ENCODE data around the gene CLCF1. TPM values are rescaled to one million over a fixed set of nuclear protein-coding genes. Genes with fewer than 3 reads are reported as not detected.

CLCF1 gene
- total and polyA plus RNA-seq, 2 donors (not counting 3 experiments of a cell fraction or from before 2014, with no cell fraction given) = 5.8 to 6.5 TPM

GRCh38 chr11:67406969-67407687, 33.7 kb upstream of the CLCF1 start:
- DNase-seq (ENCODE audit: low read depth, low spot score) (no peak), FAIRE-seq (no peak)
- dilution Hi-C loops (cut with MboI; ENCODE audit: extremely low pct_ligation_motif_present, low sequenced_read_pairs) = no loop called here
- BruUV-seq (replicated peaks) = no TSS peak
- Histone ChIP-seq H3K27ac (ENCODE audit: insufficient read depth, low read depth, low read length) (no peak overlapping the region), H3K9me1 (replicated peaks; ENCODE audit: control insufficient read depth, extremely low read depth, insufficient read depth, low read length) (no peaks in the 10 kb centered on the region), H3K79me2 (ENCODE audit: control insufficient read depth, insufficient read depth, low read length) (no peaks in the 10 kb centered on the region), H3K9ac (replicated peaks; ENCODE audit: extremely low read depth, insufficient read depth, low read length) (no peak overlapping the region), H3K4me1 (ENCODE audit: control insufficient read depth, extremely low read depth, insufficient read depth, low read length) (peaks cover 2% of the 10 kb centered on the region), H2AFZ (ENCODE audit: low read depth, low read length) (no peak overlapping the region), H3K36me3 (ENCODE audit: control insufficient read depth in 2 of 2, extremely low read depth in 1 of 2, insufficient read depth in 2 of 2, low read length in 2 of 2) (no peaks in the 10 kb centered on the region), H3K27me3 (ENCODE audit: control insufficient read depth in 2 of 2, insufficient read depth in 2 of 2, low read length in 2 of 2) (peaks cover 0 to 3% of the 10 kb centered on the region in 2 experiments), H3K4me2 (ENCODE audit: insufficient read depth, low read length) (no peak overlapping the region), H3K9me3 (replicated peaks; ENCODE audit: control insufficient read depth, insufficient read depth, low read length) (no peaks in the 10 kb centered on the region), H4K20me1 (replicated peaks; ENCODE audit: control insufficient read depth, extremely low read depth, insufficient read depth, low read length) (no peaks in the 10 kb centered on the region), H3K4me3 (replicated peaks in 1 of 3; ENCODE audit: insufficient read depth in 1 of 3, low read depth in 1 of 3, low read length in 3 of 3) (no peak overlapping the region)
- POLR2A ChIA-PET = no interaction called here
- intact Hi-C loops (cut with micrococcal nuclease) = no loop called here
- TF ChIP-seq FOS (IDR thresholded peaks at IDR 0.05; ENCODE audit: borderline replicate concordance, insufficient read depth, low read length) = no peak
- no peak for TF ChIP-seq MYC (IDR thresholded peaks at IDR 0.05; ENCODE audit: low read depth, low read length)
- no peak for TF ChIP-seq MAX (IDR thresholded peaks at IDR 0.05; ENCODE audit: insufficient read depth, insufficient read length)
- TF ChIP-seq CTCF (IDR thresholded peaks at IDR 0.05; ENCODE audit: extremely low read depth in 1 of 2, insufficient read depth in 1 of 2, low read depth in 1 of 2, low read length in 2 of 2) = no peak
- no peak for TF ChIP-seq POLR2AphosphoS5 (IDR thresholded peaks at IDR 0.05; ENCODE audit: insufficient read depth, low read depth, low read length)
- no peak for TF ChIP-seq POLR2A (IDR thresholded peaks at IDR 0.05; ENCODE audit: low read depth, low read length)
- no peak for TF ChIP-seq GATA2 (IDR thresholded peaks at IDR 0.05; ENCODE audit: insufficient read depth, insufficient read length, low read depth, low read length)
- CTCF ChIA-PET = interaction anchor here (1.0 to 1.3 kb wide), 2 partner anchors 11 to 14 kb away, joined by 3 read pairs; no protein-coding TSS in a partner anchor

Measured in endothelial cell of umbilical vein (primary cell).